GM23338 (cell line): Measurements from ENCODE around the gene SDHAF2. TPM values are rescaled to one million over a fixed set of nuclear protein-coding genes. Genes with fewer than 3 reads are reported as not detected.

ENCODE experiments used
- ATAC-seq: fragments of 200-7000 bp; cut with Tn5 transposase; 3 replicates; pipeline ENCODE4 v1.9.1; 2020
- DNase-seq: peaks from one replicate; pipeline ENCODE4 v3.0.0-alpha.2; 2015; ENCODE audit warnings: low spot score
- H2AFZ ChIP-seq: fragments of 200-600 bp; sonication (generic); 2 replicates; pipeline ENCODE4 v1.8.0; 2016; ENCODE audit warnings: antibody characterized with exemption, mild to moderate bottlenecking, moderate library complexity
- H3F3A ChIP-seq: fragments of 200-600 bp; sonication (generic); replicated peaks from 2 replicates; pipeline ENCODE4 v1.8.0; 2017; ENCODE audit warnings: antibody characterized with exemption, mixed run types, low read depth
- H3K27ac ChIP-seq: fragments of 200-600 bp; sonication (generic); 2 replicates; pipeline ENCODE4 v1.6.1; 2016; ENCODE audit warnings: low read depth
- H3K27me3 ChIP-seq: fragments of 200-600 bp; sonication (generic); 2 replicates; pipeline ENCODE4 v1.8.0; 2016; ENCODE audit warnings: mild to moderate bottlenecking, mixed run types, moderate library complexity; ENCODE audit not compliant: insufficient read depth
- H3K36me3 ChIP-seq: fragments of 200-600 bp; sonication (generic); 2 replicates; pipeline ENCODE4 v1.8.0; 2016; ENCODE audit warnings: mild to moderate bottlenecking; ENCODE audit not compliant: insufficient read depth
- H3K4me1 ChIP-seq: fragments of 200-600 bp; sonication (generic); 2 replicates; pipeline ENCODE4 v1.8.0; 2016; ENCODE audit warnings: mild to moderate bottlenecking, moderate library complexity; ENCODE audit not compliant: insufficient read depth
- H3K4me2 ChIP-seq: fragments of 200-600 bp; sonication (generic); 2 replicates; pipeline ENCODE4 v1.7.1; 2017; ENCODE audit warnings: mixed run types
- H3K4me3 ChIP-seq: fragments of 200-600 bp; sonication (generic); 2 replicates; pipeline ENCODE4 v1.6.1; 2016; ENCODE audit warnings: mixed run types
- H3K79me2 ChIP-seq: fragments of 200-600 bp; sonication (generic); replicated peaks from 2 replicates; pipeline ENCODE4 v1.8.0; 2017; ENCODE audit warnings: mild to moderate bottlenecking; ENCODE audit not compliant: insufficient read depth
- H3K9me2 ChIP-seq: fragments of 200-600 bp; sonication (generic); 2 replicates; pipeline ENCODE4 v1.8.0; 2017; ENCODE audit not compliant: insufficient read depth
- H4K20me1 ChIP-seq: fragments of 200-600 bp; sonication (generic); replicated peaks from 2 replicates; pipeline ENCODE4 v1.8.0; 2017; ENCODE audit warnings: mild to moderate bottlenecking; ENCODE audit not compliant: insufficient read depth
- H3K27ac Mint-ChIP-seq: 2 replicates; pipeline ENCODE4 v1.8.0; 2020; ENCODE audit warnings: inconsistent platforms, mild to moderate bottlenecking, moderate library complexity, mixed read lengths
- H3K27me3 Mint-ChIP-seq: 3 replicates; pipeline ENCODE4 v1.8.0; 2022; ENCODE audit warnings: low read depth, mild to moderate bottlenecking, moderate library complexity, mixed read lengths, inconsistent platforms; ENCODE audit not compliant: insufficient read depth, poor library complexity
- H3K36me3 Mint-ChIP-seq: 3 replicates; pipeline ENCODE4 v1.8.0; 2021; ENCODE audit warnings: low read depth, mild to moderate bottlenecking, inconsistent platforms, moderate library complexity, mixed read lengths
- H3K4me1 Mint-ChIP-seq: 3 replicates; pipeline ENCODE4 v1.8.0; 2020; ENCODE audit warnings: mild to moderate bottlenecking, inconsistent platforms, mixed read lengths
- H3K4me3 Mint-ChIP-seq: 3 replicates; pipeline ENCODE4 v1.8.0; 2021; ENCODE audit warnings: moderate library complexity, mild to moderate bottlenecking, inconsistent platforms, mixed read lengths
- H3K9me3 Mint-ChIP-seq: 3 replicates; pipeline ENCODE4 v1.8.0; 2020; ENCODE audit warnings: moderate library complexity, mild to moderate bottlenecking, inconsistent platforms, mixed read lengths
- CREB1 ChIP-seq: fragments of 250-450 bp; sonication (Bioruptor Pico); IDR thresholded peaks from 2 replicates; pipeline ENCODE4 v1.5.0; 2020; ENCODE audit warnings: low read depth, mild to moderate bottlenecking, moderate library complexity
- EZH2 ChIP-seq: fragments of 200-600 bp; sonication (generic); IDR thresholded peaks from one replicate; pipeline ENCODE4 v1.8.0; 2017; ENCODE audit warnings: antibody characterized with exemption, mild to moderate bottlenecking, low read depth; ENCODE audit not compliant: unreplicated experiment
- EZH2phosphoT487 ChIP-seq: fragments of 200-600 bp; sonication (generic); IDR thresholded peaks from one replicate; pipeline ENCODE4 v1.8.1; 2018; ENCODE audit warnings: antibody characterized with exemption; ENCODE audit not compliant: unreplicated experiment
- JUNB ChIP-seq: IDR thresholded peaks from one replicate; pipeline ENCODE4 v1.6.1; 2016; ENCODE audit warnings: antibody characterized with exemption; ENCODE audit not compliant: unreplicated experiment
- NANOG ChIP-seq: IDR thresholded peaks from 2 replicates; pipeline ENCODE4 v1.6.1; 2016; ENCODE audit warnings: antibody characterized with exemption, borderline replicate concordance
- POLR2AphosphoS5 ChIP-seq: IDR thresholded peaks from 2 replicates; pipeline ENCODE4 v1.6.1; 2016; ENCODE audit warnings: antibody characterized with exemption, low read depth
- STAT1 ChIP-seq: IDR thresholded peaks from one replicate; pipeline ENCODE4 v1.6.1; 2016; ENCODE audit warnings: antibody characterized with exemption; ENCODE audit not compliant: unreplicated experiment
- ZNF114 ChIP-seq: fragments of 250-450 bp; sonication (Bioruptor Pico); IDR thresholded peaks from 2 replicates; pipeline ENCODE4 v1.5.0; 2020; ENCODE audit warnings: mild to moderate bottlenecking, moderate library complexity
- ZNF331 ChIP-seq: fragments of 250-450 bp; sonication (Bioruptor Pico); IDR thresholded peaks from 2 replicates; pipeline ENCODE4 v1.5.0; 2020; ENCODE audit warnings: low read depth, mild to moderate bottlenecking, moderate library complexity
- polyA plus RNA-seq: library from polyadenylated mRNA; unstranded; fragments of >200 nt; fragmentation: Nextera tagmentation; extraction: Ambion mirVana; gene quantifications from 2 replicates; pipeline ENCODE4 v1.2.1, GENCODE V29; 2016
- total RNA-seq: library from RNA; depleted of rRNA; stranded (reverse); fragments of >200 nt; shearing (Covaris generic); gene quantifications from 2 replicates; pipeline ENCODE4 v1.2.3, GENCODE V29; 2014
- TF ChIP-seq, protein P1 (sequence below): IDR thresholded peaks from one replicate; pipeline ENCODE4 v1.6.1; 2018; ENCODE audit warnings: antibody characterized with exemption; ENCODE audit not compliant: unreplicated experiment
- TF ChIP-seq, protein P2 (sequence below): fragments of 250-450 bp; sonication (Bioruptor Pico); IDR thresholded peaks from 2 replicates; pipeline ENCODE4 v1.5.0; 2020; ENCODE audit warnings: mild to moderate bottlenecking, moderate library complexity
- TF ChIP-seq, protein P3 (sequence below), 2 experiments: fragments of 200-600 bp in 1 of 2; sonication (generic) in 1 of 2; conservative IDR thresholded peaks; 2 replicates each; pipeline versions ENCODE4 v1.5.1 to v1.6.1; 2016 to 2017; ENCODE audit warnings: antibody characterized with exemption in 2 of 2, low read depth in 2 of 2, mild to moderate bottlenecking in 2 of 2, moderate library complexity in 1 of 2
- TF ChIP-seq, protein P4 (sequence below): IDR thresholded peaks from 2 replicates; pipeline ENCODE4 v1.6.1; 2016; ENCODE audit warnings: antibody characterized with exemption

The SDHAF2 gene
- total and polyA plus RNA-seq, 2 experiments from 2014 or later, result 53.8 to 57.0 TPM

DNA sequence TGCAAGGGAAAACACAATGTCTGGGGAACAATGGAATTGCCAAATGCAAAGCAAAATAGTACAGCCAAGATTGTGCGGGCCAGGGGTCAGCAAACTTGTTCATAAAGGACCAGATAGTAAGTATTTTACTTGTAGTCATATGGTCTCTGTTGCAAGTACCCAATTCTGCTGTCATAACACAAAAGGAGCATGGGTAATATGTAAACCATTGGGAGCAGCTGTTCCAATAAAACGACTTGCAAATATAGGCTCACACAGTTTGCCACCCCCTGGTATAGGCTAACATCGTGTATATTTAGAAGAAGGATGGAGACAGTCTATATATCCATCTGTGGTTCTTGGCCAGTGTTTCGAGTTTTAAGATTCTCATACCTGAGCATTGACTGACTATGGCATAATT lies 15.6 kb downstream of the SDHAF2 start:
- H3K9me2 ChIP-seq, result no peaks in the 10 kb centered on the region
- H3K4me1 Mint-ChIP-seq, result peaks cover 7% of the 10 kb centered on the region
- no peaks in the 10 kb centered on the region for H3K27me3 ChIP-seq
- no peaks in the 10 kb centered on the region; the same call in 1 of the 2 replicates for H3K4me1 ChIP-seq
- H3F3A ChIP-seq, result peaks cover 18% of the 10 kb centered on the region; the same call in 1 of the 2 replicates
- peaks cover 2% of the 10 kb centered on the region for H3K27me3 Mint-ChIP-seq
- DNase-seq (no peak), ATAC-seq (no peak)
- H3K36me3 ChIP-seq, result peaks cover 22% of the 10 kb centered on the region
- H3K4me3 Mint-ChIP-seq, result no peak overlapping the region
- peaks cover 47% of the 10 kb centered on the region for H4K20me1 ChIP-seq
- no peak overlapping the region for H3K4me3 ChIP-seq
- peaks cover 46% of the 10 kb centered on the region for H3K79me2 ChIP-seq
- TF ChIP-seq, protein P1, sequence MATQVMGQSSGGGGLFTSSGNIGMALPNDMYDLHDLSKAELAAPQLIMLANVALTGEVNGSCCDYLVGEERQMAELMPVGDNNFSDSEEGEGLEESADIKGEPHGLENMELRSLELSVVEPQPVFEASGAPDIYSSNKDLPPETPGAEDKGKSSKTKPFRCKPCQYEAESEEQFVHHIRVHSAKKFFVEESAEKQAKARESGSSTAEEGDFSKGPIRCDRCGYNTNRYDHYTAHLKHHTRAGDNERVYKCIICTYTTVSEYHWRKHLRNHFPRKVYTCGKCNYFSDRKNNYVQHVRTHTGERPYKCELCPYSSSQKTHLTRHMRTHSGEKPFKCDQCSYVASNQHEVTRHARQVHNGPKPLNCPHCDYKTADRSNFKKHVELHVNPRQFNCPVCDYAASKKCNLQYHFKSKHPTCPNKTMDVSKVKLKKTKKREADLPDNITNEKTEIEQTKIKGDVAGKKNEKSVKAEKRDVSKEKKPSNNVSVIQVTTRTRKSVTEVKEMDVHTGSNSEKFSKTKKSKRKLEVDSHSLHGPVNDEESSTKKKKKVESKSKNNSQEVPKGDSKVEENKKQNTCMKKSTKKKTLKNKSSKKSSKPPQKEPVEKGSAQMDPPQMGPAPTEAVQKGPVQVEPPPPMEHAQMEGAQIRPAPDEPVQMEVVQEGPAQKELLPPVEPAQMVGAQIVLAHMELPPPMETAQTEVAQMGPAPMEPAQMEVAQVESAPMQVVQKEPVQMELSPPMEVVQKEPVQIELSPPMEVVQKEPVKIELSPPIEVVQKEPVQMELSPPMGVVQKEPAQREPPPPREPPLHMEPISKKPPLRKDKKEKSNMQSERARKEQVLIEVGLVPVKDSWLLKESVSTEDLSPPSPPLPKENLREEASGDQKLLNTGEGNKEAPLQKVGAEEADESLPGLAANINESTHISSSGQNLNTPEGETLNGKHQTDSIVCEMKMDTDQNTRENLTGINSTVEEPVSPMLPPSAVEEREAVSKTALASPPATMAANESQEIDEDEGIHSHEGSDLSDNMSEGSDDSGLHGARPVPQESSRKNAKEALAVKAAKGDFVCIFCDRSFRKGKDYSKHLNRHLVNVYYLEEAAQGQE, result no peak
- TF ChIP-seq ZNF331 (CRISPR knock-in tag) (no peak), EZH2 (no peak), ZNF114 (CRISPR knock-in tag) (no peak), STAT1 (no peak), POLR2AphosphoS5 (no peak), NANOG (no peak), CREB1 (CRISPR knock-in tag) (no peak), JUNB (no peak), EZH2phosphoT487 (no peak)
- TF ChIP-seq, protein P2, sequence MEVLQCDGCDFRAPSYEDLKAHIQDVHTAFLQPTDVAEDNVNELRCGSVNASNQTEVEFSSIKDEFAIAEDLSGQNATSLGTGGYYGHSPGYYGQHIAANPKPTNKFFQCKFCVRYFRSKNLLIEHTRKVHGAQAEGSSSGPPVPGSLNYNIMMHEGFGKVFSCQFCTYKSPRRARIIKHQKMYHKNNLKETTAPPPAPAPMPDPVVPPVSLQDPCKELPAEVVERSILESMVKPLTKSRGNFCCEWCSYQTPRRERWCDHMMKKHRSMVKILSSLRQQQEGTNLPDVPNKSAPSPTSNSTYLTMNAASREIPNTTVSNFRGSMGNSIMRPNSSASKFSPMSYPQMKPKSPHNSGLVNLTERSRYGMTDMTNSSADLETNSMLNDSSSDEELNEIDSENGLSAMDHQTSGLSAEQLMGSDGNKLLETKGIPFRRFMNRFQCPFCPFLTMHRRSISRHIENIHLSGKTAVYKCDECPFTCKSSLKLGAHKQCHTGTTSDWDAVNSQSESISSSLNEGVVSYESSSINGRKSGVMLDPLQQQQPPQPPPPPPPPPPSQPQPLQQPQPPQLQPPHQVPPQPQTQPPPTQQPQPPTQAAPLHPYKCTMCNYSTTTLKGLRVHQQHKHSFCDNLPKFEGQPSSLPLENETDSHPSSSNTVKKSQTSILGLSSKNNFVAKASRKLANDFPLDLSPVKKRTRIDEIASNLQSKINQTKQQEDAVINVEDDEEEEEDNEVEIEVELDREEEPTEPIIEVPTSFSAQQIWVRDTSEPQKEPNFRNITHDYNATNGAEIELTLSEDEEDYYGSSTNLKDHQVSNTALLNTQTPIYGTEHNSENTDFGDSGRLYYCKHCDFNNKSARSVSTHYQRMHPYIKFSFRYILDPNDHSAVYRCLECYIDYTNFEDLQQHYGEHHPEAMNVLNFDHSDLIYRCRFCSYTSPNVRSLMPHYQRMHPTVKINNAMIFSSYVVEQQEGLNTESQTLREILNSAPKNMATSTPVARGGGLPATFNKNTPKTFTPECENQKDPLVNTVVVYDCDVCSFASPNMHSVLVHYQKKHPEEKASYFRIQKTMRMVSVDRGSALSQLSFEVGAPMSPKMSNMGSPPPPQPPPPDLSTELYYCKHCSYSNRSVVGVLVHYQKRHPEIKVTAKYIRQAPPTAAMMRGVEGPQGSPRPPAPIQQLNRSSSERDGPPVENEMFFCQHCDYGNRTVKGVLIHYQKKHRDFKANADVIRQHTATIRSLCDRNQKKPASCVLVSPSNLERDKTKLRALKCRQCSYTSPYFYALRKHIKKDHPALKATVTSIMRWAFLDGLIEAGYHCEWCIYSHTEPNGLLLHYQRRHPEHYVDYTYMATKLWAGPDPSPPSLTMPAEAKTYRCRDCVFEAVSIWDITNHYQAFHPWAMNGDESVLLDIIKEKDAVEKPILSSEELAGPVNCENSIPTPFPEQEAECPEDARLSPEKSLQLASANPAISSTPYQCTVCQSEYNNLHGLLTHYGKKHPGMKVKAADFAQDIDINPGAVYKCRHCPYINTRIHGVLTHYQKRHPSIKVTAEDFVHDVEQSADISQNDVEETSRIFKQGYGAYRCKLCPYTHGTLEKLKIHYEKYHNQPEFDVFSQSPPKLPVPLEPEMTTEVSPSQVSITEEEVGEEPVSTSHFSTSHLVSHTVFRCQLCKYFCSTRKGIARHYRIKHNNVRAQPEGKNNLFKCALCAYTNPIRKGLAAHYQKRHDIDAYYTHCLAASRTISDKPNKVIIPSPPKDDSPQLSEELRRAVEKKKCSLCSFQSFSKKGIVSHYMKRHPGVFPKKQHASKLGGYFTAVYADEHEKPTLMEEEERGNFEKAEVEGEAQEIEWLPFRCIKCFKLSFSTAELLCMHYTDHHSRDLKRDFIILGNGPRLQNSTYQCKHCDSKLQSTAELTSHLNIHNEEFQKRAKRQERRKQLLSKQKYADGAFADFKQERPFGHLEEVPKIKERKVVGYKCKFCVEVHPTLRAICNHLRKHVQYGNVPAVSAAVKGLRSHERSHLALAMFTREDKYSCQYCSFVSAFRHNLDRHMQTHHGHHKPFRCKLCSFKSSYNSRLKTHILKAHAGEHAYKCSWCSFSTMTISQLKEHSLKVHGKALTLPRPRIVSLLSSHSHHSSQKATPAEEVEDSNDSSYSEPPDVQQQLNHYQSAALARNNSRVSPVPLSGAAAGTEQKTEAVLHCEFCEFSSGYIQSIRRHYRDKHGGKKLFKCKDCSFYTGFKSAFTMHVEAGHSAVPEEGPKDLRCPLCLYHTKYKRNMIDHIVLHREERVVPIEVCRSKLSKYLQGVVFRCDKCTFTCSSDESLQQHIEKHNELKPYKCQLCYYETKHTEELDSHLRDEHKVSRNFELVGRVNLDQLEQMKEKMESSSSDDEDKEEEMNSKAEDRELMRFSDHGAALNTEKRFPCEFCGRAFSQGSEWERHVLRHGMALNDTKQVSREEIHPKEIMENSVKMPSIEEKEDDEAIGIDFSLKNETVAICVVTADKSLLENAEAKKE (CRISPR knock-in tag), result no peak
- TF ChIP-seq, protein P3, sequence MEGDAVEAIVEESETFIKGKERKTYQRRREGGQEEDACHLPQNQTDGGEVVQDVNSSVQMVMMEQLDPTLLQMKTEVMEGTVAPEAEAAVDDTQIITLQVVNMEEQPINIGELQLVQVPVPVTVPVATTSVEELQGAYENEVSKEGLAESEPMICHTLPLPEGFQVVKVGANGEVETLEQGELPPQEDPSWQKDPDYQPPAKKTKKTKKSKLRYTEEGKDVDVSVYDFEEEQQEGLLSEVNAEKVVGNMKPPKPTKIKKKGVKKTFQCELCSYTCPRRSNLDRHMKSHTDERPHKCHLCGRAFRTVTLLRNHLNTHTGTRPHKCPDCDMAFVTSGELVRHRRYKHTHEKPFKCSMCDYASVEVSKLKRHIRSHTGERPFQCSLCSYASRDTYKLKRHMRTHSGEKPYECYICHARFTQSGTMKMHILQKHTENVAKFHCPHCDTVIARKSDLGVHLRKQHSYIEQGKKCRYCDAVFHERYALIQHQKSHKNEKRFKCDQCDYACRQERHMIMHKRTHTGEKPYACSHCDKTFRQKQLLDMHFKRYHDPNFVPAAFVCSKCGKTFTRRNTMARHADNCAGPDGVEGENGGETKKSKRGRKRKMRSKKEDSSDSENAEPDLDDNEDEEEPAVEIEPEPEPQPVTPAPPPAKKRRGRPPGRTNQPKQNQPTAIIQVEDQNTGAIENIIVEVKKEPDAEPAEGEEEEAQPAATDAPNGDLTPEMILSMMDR (conservative IDR thresholded peaks at IDR 0.05; ENCODE audit: low read depth in 2 of 2), result no peak
- TF ChIP-seq, protein P4, sequence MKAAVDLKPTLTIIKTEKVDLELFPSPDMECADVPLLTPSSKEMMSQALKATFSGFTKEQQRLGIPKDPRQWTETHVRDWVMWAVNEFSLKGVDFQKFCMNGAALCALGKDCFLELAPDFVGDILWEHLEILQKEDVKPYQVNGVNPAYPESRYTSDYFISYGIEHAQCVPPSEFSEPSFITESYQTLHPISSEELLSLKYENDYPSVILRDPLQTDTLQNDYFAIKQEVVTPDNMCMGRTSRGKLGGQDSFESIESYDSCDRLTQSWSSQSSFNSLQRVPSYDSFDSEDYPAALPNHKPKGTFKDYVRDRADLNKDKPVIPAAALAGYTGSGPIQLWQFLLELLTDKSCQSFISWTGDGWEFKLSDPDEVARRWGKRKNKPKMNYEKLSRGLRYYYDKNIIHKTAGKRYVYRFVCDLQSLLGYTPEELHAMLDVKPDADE, result no peak
- peaks cover 49% of the 10 kb centered on the region for H3K36me3 Mint-ChIP-seq
- H2AFZ ChIP-seq, result no peak overlapping the region
- no peak overlapping the region for H3K4me2 ChIP-seq
- H3K27ac ChIP-seq, result peak overlapping the region; percentile 81
- H3K27ac Mint-ChIP-seq, result peak overlapping the region; percentile 81
- no peaks in the 10 kb centered on the region; the same call in 2 of the 3 replicates for H3K9me3 Mint-ChIP-seq
